HepG2 (cell line): Measurements from ENCODE around the gene KAT7. TPM values are rescaled to one million over a fixed set of nuclear protein-coding genes. Genes with fewer than 3 reads are reported as not detected.

Experiments used
- ATAC-seq: fragments of 200-7000 bp; cut with Tn5 transposase; 3 replicates; pipeline ENCODE4 v1.9.1; 2020; ENCODE audit warnings: mild to moderate bottlenecking, moderate library complexity
- BruUV-seq: library from RNA; stranded (reverse); fragments of 400-500 nt; replicated peaks from 2 replicates; lab custom pipeline; 2021; lab: Mats Ljungman, UMichigan
- CTCF ChIA-PET: fragments of 300-600 bp; formaldehyde crosslinking; extraction: SDS; loops from one replicate; lab custom pipeline; 2021; ENCODE audit warnings: low total read pairs, inconsistent platforms, low intra/inter-chr PET ratio; lab: Yijun Ruan, JAX
- POLR2A ChIA-PET: fragments of 350-600 bp; sonication (Branson Sonifier 250); formaldehyde crosslinking; loops from one replicate; lab custom pipeline; 2020; ENCODE audit warnings: antibody characterized with exemption, inconsistent platforms; lab: Yijun Ruan, JAX
- DNase-seq: peaks from one replicate; pipeline ENCODE4 v3.0.0-alpha.2; 2015; ENCODE audit warnings: low spot score
- FAIRE-seq: peaks from 3 replicates; lab custom pipeline; 2011; peaks lifted over from hg19 to GRCh38; lab: Jason Lieb, UNC
- H2AFZ ChIP-seq: one replicate; pipeline ENCODE4 v1.6.1; 2011; ENCODE audit warnings: low read length, inconsistent platforms
- H3K27ac ChIP-seq: fragments of 300-600 bp; 3 replicates; pipeline ENCODE4 v1.8.0; 2011; ENCODE audit warnings: mixed run types, mild to moderate bottlenecking, mixed read lengths, low read length, inconsistent platforms; ENCODE audit not compliant: insufficient read depth; ENCODE audit errors: extremely low read length
- H3K27me3 ChIP-seq, 2 experiments: fragments of 200-600 bp in 1 of 2; 2 replicates in 1 of 2; 3 replicates in 1 of 2; pipeline versions ENCODE4 v1.6.0 to v1.8.0; 2011; ENCODE audit warnings: low read length in 2 of 2, mild to moderate bottlenecking in 2 of 2, moderate library complexity in 2 of 2, inconsistent platforms in 1 of 2; ENCODE audit not compliant: insufficient read depth in 2 of 2, control insufficient read depth in 1 of 2
- H3K36me3 ChIP-seq, 2 experiments: fragments of 200-600 bp in 1 of 2; replicated peaks in 1 of 2; 2 replicates in 1 of 2; 3 replicates in 1 of 2; pipeline versions ENCODE4 v1.5.1 to v1.8.0; 2011; ENCODE audit warnings: low read length in 2 of 2, inconsistent platforms in 1 of 2; ENCODE audit not compliant: insufficient read depth in 2 of 2, control insufficient read depth in 1 of 2
- H3K4me1 ChIP-seq: 2 replicates; pipeline ENCODE4 v1.5.1; 2012; ENCODE audit warnings: low read length, inconsistent platforms; ENCODE audit not compliant: insufficient read depth
- H3K4me2 ChIP-seq: 2 replicates; pipeline ENCODE4 v1.6.0; 2011; ENCODE audit warnings: low read depth, low read length, inconsistent platforms
- H3K4me3 ChIP-seq, 3 experiments: fragments of 200-600 bp in 1 of 3; sonication (generic), shearing (Covaris generic) in 1 of 3; replicated peaks in 1 of 3; 2 replicates each; pipeline ENCODE4 v1.5.1; 2011 to 2016; ENCODE audit warnings: low read length in 3 of 3, inconsistent platforms in 2 of 3, low read depth in 2 of 3, mild to moderate bottlenecking in 2 of 3, control low read depth in 1 of 3, mixed read lengths in 1 of 3; ENCODE audit not compliant: insufficient read depth in 1 of 3
- H3K79me2 ChIP-seq: one replicate; pipeline ENCODE4 v1.6.1; 2011; ENCODE audit warnings: low read length, inconsistent platforms; ENCODE audit not compliant: insufficient read depth
- H3K9ac ChIP-seq: 2 replicates; pipeline ENCODE4 v1.6.0; 2011; ENCODE audit warnings: mild to moderate bottlenecking, low read depth, low read length, inconsistent platforms; ENCODE audit not compliant: insufficient read depth
- H3K9me3 ChIP-seq: 2 replicates; pipeline ENCODE4 v1.5.1; 2012; ENCODE audit warnings: mild to moderate bottlenecking, low read length
- H4K20me1 ChIP-seq: 2 replicates; pipeline ENCODE4 v1.6.0; 2011; ENCODE audit warnings: inconsistent platforms, mild to moderate bottlenecking, low read length, moderate library complexity; ENCODE audit not compliant: insufficient read depth
- DPF2 ChIP-seq: sonication (generic); formaldehyde crosslinking; IDR thresholded peaks from 2 replicates; pipeline ENCODE4 v1.4.0; 2020; ENCODE audit warnings: mild to moderate bottlenecking, low read depth, missing genetic modification reagents, borderline replicate concordance
- FOXA3 ChIP-seq: IDR thresholded peaks from 2 replicates; pipeline ENCODE4 v1.6.1; 2016; ENCODE audit warnings: missing genetic modification reagents, missing compliant biosample characterization
- JUN ChIP-seq: sonication (generic); formaldehyde crosslinking; IDR thresholded peaks from 2 replicates; pipeline ENCODE4 v1.4.0; 2020; ENCODE audit warnings: mild to moderate bottlenecking, missing genetic modification reagents
- PHB2 ChIP-seq: fragments of 450-650 bp; IDR thresholded peaks from 2 replicates; pipeline ENCODE4 v1.6.1; 2018; ENCODE audit not compliant: partially characterized antibody
- TOE1 ChIP-seq: sonication (generic); formaldehyde crosslinking; IDR thresholded peaks from 2 replicates; pipeline ENCODE4 v1.4.0; 2020; ENCODE audit warnings: mild to moderate bottlenecking, missing genetic modification reagents
- ZMAT3 ChIP-seq: sonication (generic); formaldehyde crosslinking; conservative IDR thresholded peaks from 2 replicates; pipeline ENCODE4 v1.7.0; 2021; ENCODE audit warnings: missing genetic modification reagents
- ZNF20 ChIP-seq: sonication (generic); formaldehyde crosslinking; IDR thresholded peaks from 2 replicates; pipeline ENCODE4 v1.4.0; 2020; ENCODE audit warnings: mild to moderate bottlenecking, moderate library complexity, missing genetic modification reagents
- ZNF205 ChIP-seq: IDR thresholded peaks from 2 replicates; pipeline ENCODE4 v1.6.1; 2018; ENCODE audit warnings: missing biosample characterization, missing genetic modification reagents
- WGBS: methylation state at CpG from one replicate; pipeline ENCODE4 v1.1.6; 2017; ENCODE audit warnings: low lambda C conversion rate; 5-methylcytosine and 5-hydroxymethylcytosine counted together
- in situ Hi-C: cut with HindIII; loops from 2 replicates; pipeline ENCODE4 v1.10.0; 2017; ENCODE audit warnings: low pct_unique_long_range_greater_than_20kb; ENCODE audit not compliant: extremely low pct_ligation_motif_present
- intact Hi-C: fragments of 100-400 bp; cut with micrococcal nuclease; formaldehyde crosslinking; loops from one replicate; pipeline ENCODE4 v1.10.0; 2022; ENCODE audit not compliant: unreplicated experiment
- polyA plus RNA-seq, 8 experiments: library from polyadenylated mRNA; depleted of rRNA in 3 of 8; stranded (reverse) in 7 of 8; unstranded in 1 of 8; fragments of >200 nt; fragmentation: Illumina TruSeq in 4 of 8; extraction: Trizol in 4 of 8; gene quantifications; 2 replicates each; pipeline versions ENCODE4 v1.2.1 to v1.2.3, GENCODE V29; 2011 to 2016; ENCODE audit warnings: low read depth in 4 of 8, missing spikeins in 1 of 8, mixed read lengths in 1 of 8; ENCODE audit not compliant: insufficient read depth in 1 of 8
- total RNA-seq, 5 experiments: library from RNA; depleted of rRNA; stranded (reverse); fragments of >200 nt; fragmentation: Illumina TruSeq; extraction: Trizol; gene quantifications; 2 replicates each; pipeline ENCODE4 v1.2.3, GENCODE V29; 2016; ENCODE audit warnings: low read depth in 1 of 5
- TF ChIP-seq, protein P1 (sequence below): sonication (generic); formaldehyde crosslinking; IDR thresholded peaks from 2 replicates; pipeline ENCODE4 v1.9.0; 2021; ENCODE audit warnings: missing genetic modification reagents, mild to moderate bottlenecking, borderline replicate concordance

Gene KAT7
- total and polyA plus RNA-seq, 2 of the 13 experiments (the other 11 are each of a cell fraction or from before 2014, with no cell fraction given): 21.2 to 39.2 TPM

DNA sequence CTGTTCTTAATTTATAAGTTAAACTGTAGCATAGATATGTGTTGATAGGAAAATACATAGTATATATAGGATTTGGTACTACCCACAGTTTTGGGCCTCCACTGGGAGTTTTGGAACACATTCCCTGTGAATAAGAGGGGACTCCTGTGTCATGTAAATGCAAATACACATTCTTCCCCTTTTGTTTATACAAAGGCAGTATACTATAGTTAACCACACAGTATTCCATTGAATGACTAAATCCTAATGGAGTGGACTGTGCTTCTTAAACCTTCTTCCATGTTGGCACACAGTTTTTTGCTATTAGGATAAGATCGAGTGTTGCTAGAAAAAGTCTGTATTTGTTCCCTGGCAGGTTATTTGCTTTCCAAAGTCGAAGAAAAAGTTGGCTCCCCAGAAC lies 37.2 kb downstream of the KAT7 start:
- no peaks in the 10 kb centered on the region for H4K20me1 ChIP-seq
- 95% methylated on average over 2 of the region's 2 CpGs for WGBS
- CTCF ChIA-PET: no interaction called here
- BruUV-seq: no TSS peak
- H3K9me3 ChIP-seq: no peaks in the 10 kb centered on the region
- no peaks in the 10 kb centered on the region for H3K79me2 ChIP-seq
- intact Hi-C loops: no loop called here
- POLR2A ChIA-PET: no interaction called here
- in situ Hi-C loops: no loop called here
- no peak for ATAC-seq
- no peak overlapping the region for H2AFZ ChIP-seq
- no peak overlapping the region for H3K27ac ChIP-seq
- no peak overlapping the region for H3K4me3 ChIP-seq
- H3K27me3 ChIP-seq: no peaks in the 10 kb centered on the region
- H3K4me2 ChIP-seq: no peak overlapping the region
- H3K9ac ChIP-seq: no peak overlapping the region
- no peak for DNase-seq
- FAIRE-seq: no peak
- TF ChIP-seq DPF2 (CRISPR knock-in tag) (no peak), ZMAT3 (CRISPR knock-in tag) (no peak), FOXA3 (CRISPR knock-in tag) (no peak), PHB2 (no peak), ZNF205 (CRISPR knock-in tag) (no peak), ZNF20 (CRISPR knock-in tag) (no peak), JUN (CRISPR knock-in tag) (no peak), TOE1 (no peak)
- TF ChIP-seq, protein P1, sequence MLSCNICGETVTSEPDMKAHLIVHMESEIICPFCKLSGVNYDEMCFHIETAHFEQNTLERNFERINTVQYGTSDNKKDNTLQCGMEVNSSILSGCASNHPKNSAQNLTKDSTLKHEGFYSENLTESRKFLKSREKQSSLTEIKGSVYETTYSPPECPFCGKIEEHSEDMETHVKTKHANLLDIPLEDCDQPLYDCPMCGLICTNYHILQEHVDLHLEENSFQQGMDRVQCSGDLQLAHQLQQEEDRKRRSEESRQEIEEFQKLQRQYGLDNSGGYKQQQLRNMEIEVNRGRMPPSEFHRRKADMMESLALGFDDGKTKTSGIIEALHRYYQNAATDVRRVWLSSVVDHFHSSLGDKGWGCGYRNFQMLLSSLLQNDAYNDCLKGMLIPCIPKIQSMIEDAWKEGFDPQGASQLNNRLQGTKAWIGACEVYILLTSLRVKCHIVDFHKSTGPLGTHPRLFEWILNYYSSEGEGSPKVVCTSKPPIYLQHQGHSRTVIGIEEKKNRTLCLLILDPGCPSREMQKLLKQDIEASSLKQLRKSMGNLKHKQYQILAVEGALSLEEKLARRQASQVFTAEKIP (CRISPR knock-in tag): no peak
- TF ChIP-seq, all 625 proteins: peak for 0
- Histone ChIP-seq H3K4me1 (no peaks in the 10 kb centered on the region), H3K36me3 (peaks cover 28 to 83% of the 10 kb centered on the region in 2 experiments)
